Vagina (tissue), 2 donors: ENCODE measurements around the gene AREG. TPM values are rescaled to one million over a fixed set of nuclear protein-coding genes. Genes with fewer than 3 reads are reported as not detected.

Source experiments
- DNase-seq, 2 donors: peaks; one replicate each; pipeline ENCODE4 v3.0.0-alpha.2; 2017; ENCODE audit errors: extremely low spot score in 2 of 2
- H3K27ac ChIP-seq: fragments of 200-600 bp; sonication (generic); one replicate; pipeline ENCODE4 v1.5.1; 2019
- H3K27me3 ChIP-seq: fragments of 200-600 bp; sonication (generic); one replicate; pipeline ENCODE4 v1.5.1; 2019
- H3K36me3 ChIP-seq, 2 donors: fragments of 200-600 bp; sonication (generic); one replicate each; pipeline ENCODE4 v1.5.1; 2017 to 2019
- H3K4me1 ChIP-seq: fragments of 200-600 bp; sonication (generic); one replicate; pipeline ENCODE4 v1.5.1; 2019
- H3K4me3 ChIP-seq, 2 donors: fragments of 200-600 bp; sonication (generic); 1 replicate in 1 of 2; 2 replicates in 1 of 2; pipeline ENCODE4 v1.5.1; 2016 to 2019
- H3K9me3 ChIP-seq: fragments of 200-600 bp; sonication (generic); one replicate; pipeline ENCODE4 v1.5.1; 2019
- CTCF ChIP-seq, 3 experiments: fragments of 450-650 bp in 2 of 3; fragments of 200-600 bp in 1 of 3; sonication (generic) in 1 of 3; IDR thresholded peaks; one replicate each; pipeline ENCODE4 v1.5.1; 2017 to 2019; ENCODE audit warnings: antibody characterized with exemption in 3 of 3, mild to moderate bottlenecking in 2 of 3, moderate library complexity in 2 of 3
- POLR2A ChIP-seq, 2 donors: fragments of 450-650 bp; IDR thresholded peaks; one replicate each; pipeline ENCODE4 v1.6.1; 2017; ENCODE audit warnings: antibody characterized with exemption in 2 of 2, mild to moderate bottlenecking in 2 of 2, moderate library complexity in 2 of 2
- POLR2AphosphoS5 ChIP-seq, 2 donors: sonication (generic); formaldehyde crosslinking; IDR thresholded peaks; one replicate each; pipeline ENCODE4 v1.9.0; 2017; ENCODE audit warnings: antibody characterized with exemption in 2 of 2, mild to moderate bottlenecking in 2 of 2, low read depth in 1 of 2; ENCODE audit not compliant: insufficient read depth in 1 of 2
- intact Hi-C: fragments of 100-400 bp; cut with DNase I; formaldehyde crosslinking; loops from one replicate; pipeline ENCODE4 v1.15.1; 2023
- total RNA-seq: library from RNA; depleted of rRNA; stranded (reverse); fragments of >200 nt; gene quantifications from one replicate; pipeline ENCODE4 v1.2.3, GENCODE V29; 2016

AREG gene
- total RNA-seq, 1 donor from 2014 or later, result 16.9 TPM

- no peaks in the 10 kb centered on the region for H3K36me3 ChIP-seq
- TF ChIP-seq POLR2A (IDR thresholded peaks at IDR 0.05) (no peak), POLR2AphosphoS5 (IDR thresholded peaks at IDR 0.05; ENCODE audit: insufficient read depth in 1 of 2, low read depth in 1 of 2) (no peak), CTCF (IDR thresholded peaks at IDR 0.05) (no peak)
- H3K27ac ChIP-seq, result no peak overlapping the region
- H3K4me1 ChIP-seq, result no peaks in the 10 kb centered on the region
- H3K9me3 ChIP-seq, result no peaks in the 10 kb centered on the region
- DNase-seq, result no peak
- intact Hi-C loops, result no loop called here
- no peaks in the 10 kb centered on the region for H3K27me3 ChIP-seq
- H3K4me3 ChIP-seq, result no peak overlapping the region
Observed at GRCh38 chr4:74433043-74433442, 11.9 kb upstream of the AREG start.

- H3K4me1 ChIP-seq, result no peaks in the 10 kb centered on the region
- no peaks in the 10 kb centered on the region for H3K36me3 ChIP-seq
- intact Hi-C loops, result no loop called here
- TF ChIP-seq CTCF (IDR thresholded peaks at IDR 0.05) (no peak), POLR2AphosphoS5 (IDR thresholded peaks at IDR 0.05; ENCODE audit: insufficient read depth in 1 of 2, low read depth in 1 of 2) (no peak), POLR2A (IDR thresholded peaks at IDR 0.05) (no peak)
- H3K9me3 ChIP-seq, result no peaks in the 10 kb centered on the region
- no peak for DNase-seq
- H3K27ac ChIP-seq, result no peak overlapping the region
- no peaks in the 10 kb centered on the region for H3K27me3 ChIP-seq
- no peak overlapping the region for H3K4me3 ChIP-seq
Observed at GRCh38 chr4:74433541-74434172, 11.3 kb upstream of the AREG start.

GRCh38 chr4:74435296-74435695, 9.6 kb upstream of the AREG start:
- Histone ChIP-seq H3K27me3 (no peaks in the 10 kb centered on the region), H3K9me3 (no peaks in the 10 kb centered on the region), H3K36me3 (no peaks in the 10 kb centered on the region), H3K4me3 (no peak overlapping the region), H3K27ac (no peak overlapping the region), H3K4me1 (no peaks in the 10 kb centered on the region)
- TF ChIP-seq POLR2AphosphoS5 (IDR thresholded peaks at IDR 0.05; ENCODE audit: insufficient read depth in 1 of 2, low read depth in 1 of 2) (no peak), CTCF (IDR thresholded peaks at IDR 0.05) (no peak), POLR2A (IDR thresholded peaks at IDR 0.05) (no peak)
- intact Hi-C loops, result no loop called here
- no peak for DNase-seq

- TF ChIP-seq POLR2AphosphoS5 (IDR thresholded peaks at IDR 0.05; ENCODE audit: insufficient read depth in 1 of 2, low read depth in 1 of 2) (no peak), CTCF (IDR thresholded peaks at IDR 0.05) (no peak), POLR2A (IDR thresholded peaks at IDR 0.05) (no peak)
- Histone ChIP-seq H3K4me3 (no peak overlapping the region), H3K36me3 (no peaks in the 10 kb centered on the region), H3K27ac (no peak overlapping the region), H3K9me3 (no peaks in the 10 kb centered on the region), H3K27me3 (no peaks in the 10 kb centered on the region), H3K4me1 (no peaks in the 10 kb centered on the region)
- no peak for DNase-seq
- intact Hi-C loops, result no loop called here
Observed at GRCh38 chr4:74437866-74438265, 7.1 kb upstream of the AREG start.

GRCh38 chr4:74438661-74439060, 6.3 kb upstream of the AREG start:
- H3K4me3 ChIP-seq, result no peak overlapping the region
- no peaks in the 10 kb centered on the region for H3K9me3 ChIP-seq
- intact Hi-C loops, result no loop called here
- no peak overlapping the region for H3K27ac ChIP-seq
- no peak for DNase-seq
- no peaks in the 10 kb centered on the region for H3K27me3 ChIP-seq
- H3K4me1 ChIP-seq, result no peaks in the 10 kb centered on the region
- TF ChIP-seq CTCF (IDR thresholded peaks at IDR 0.05) (no peak), POLR2AphosphoS5 (IDR thresholded peaks at IDR 0.05; ENCODE audit: insufficient read depth in 1 of 2, low read depth in 1 of 2) (no peak), POLR2A (IDR thresholded peaks at IDR 0.05) (no peak)
- H3K36me3 ChIP-seq, result no peaks in the 10 kb centered on the region
